LNCaP clone FGC (cell line): ENCODE results near the gene KYAT1.
A peak's percentile ranks its signal among the peaks of the same experiment; 100 is the strongest.

Experiments used
- DNase-seq: peaks from one replicate; pipeline ENCODE4 v3.0.0-alpha.2; 2011; ENCODE audit warnings: low read depth
- H3K4me3 ChIP-seq: 2 replicates; pipeline ENCODE4 v1.5.1; 2011; ENCODE audit warnings: mild to moderate bottlenecking, low read depth, low read length, control low read depth
- CTCF ChIP-seq: IDR thresholded peaks from 2 replicates; pipeline ENCODE4 v1.5.1; 2012; ENCODE audit warnings: mild to moderate bottlenecking; ENCODE audit not compliant: control insufficient read depth, insufficient read depth; ENCODE audit errors: extremely low read depth

Gene KYAT1

GRCh38 chr9:128881884-128882676, at the start of gene KYAT1, which contains the start of gene LRRC8A:
Gene KYAT1, minus strand, starts transcription at chr9:128881950. Its CDS starts 36,545 bp downstream, at chr9:128845405.
Gene LRRC8A, plus strand, starts transcription at chr9:128882133. Its CDS starts 25,032 bp downstream, at chr9:128907165.
- DNase-seq = peak; percentile 84
- no peak for TF ChIP-seq CTCF

GRCh38 chr9:128929560-128929959, 47.8 kb upstream of the KYAT1 start:
- no peak overlapping the region for H3K4me3 ChIP-seq
- no peak for DNase-seq
- TF ChIP-seq CTCF = no peak

More at GRCh38 chr9:128881884-128882676, at the start of gene KYAT1, which contains the start of gene LRRC8A:
- peak within 1 kb of the TSS; percentile 97 for H3K4me3 ChIP-seq

- no peak for DNase-seq
- TF ChIP-seq CTCF = no peak
Measured at GRCh38 chr9:128928624-128929023, 46.9 kb upstream of the KYAT1 start.

GRCh38 chr9:128927731-128928411, 46.1 kb upstream of the KYAT1 start:
- no peak overlapping the region for H3K4me3 ChIP-seq
- no peak for DNase-seq
- peak; percentile 87 for TF ChIP-seq CTCF

More at GRCh38 chr9:128928624-128929023, 46.9 kb upstream of the KYAT1 start:
- H3K4me3 ChIP-seq = no peak overlapping the region

- no peak for DNase-seq
- no peak for TF ChIP-seq CTCF
- H3K4me3 ChIP-seq = no peak overlapping the region
Measured at GRCh38 chr9:128923493-128923883, 41.7 kb upstream of the KYAT1 start.

- no peak for DNase-seq
- no peak overlapping the region for H3K4me3 ChIP-seq
- TF ChIP-seq CTCF = no peak
Measured at GRCh38 chr9:128921881-128922763, 40.4 kb upstream of the KYAT1 start.
